PC-3 (cell line): ENCODE results near the gene GLT6D1.

Experiments
- CTCF ChIP-seq: fragments of 300-600 bp; sonication (generic); conservative IDR thresholded peaks from 2 replicates; pipeline ENCODE4 v1.5.1; 2017; ENCODE audit warnings: antibody characterized with exemption, low read depth, mild to moderate bottlenecking, low read length
- EZH2phosphoT487 ChIP-seq: fragments of 300-600 bp; sonication (generic); IDR thresholded peaks from 2 replicates; pipeline ENCODE4 v1.6.1; 2018; ENCODE audit warnings: mild to moderate bottlenecking, antibody characterized with exemption, low read length, borderline replicate concordance

DNA sequence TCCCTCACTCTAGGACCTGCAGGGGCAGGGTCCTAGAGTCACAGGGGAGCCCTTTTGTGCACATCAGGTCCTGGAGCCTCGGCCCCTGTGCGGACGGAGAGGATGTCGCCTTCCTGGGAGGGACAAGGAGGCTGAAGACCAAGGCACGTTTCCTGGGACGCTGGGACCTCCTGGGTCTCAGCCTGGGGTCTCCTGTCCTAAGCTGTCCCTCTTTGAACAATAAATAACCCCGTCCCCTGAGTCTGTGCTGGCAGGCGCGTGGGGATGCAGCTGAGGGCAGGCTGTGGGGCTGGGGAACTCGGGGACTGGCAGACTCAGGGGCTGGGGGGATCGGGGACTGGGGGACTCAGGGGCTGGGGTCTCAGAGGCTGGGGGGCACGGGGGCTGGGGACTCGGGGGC is 46.7 kb downstream of the GLT6D1 start:
- no peak for TF ChIP-seq CTCF
- no peak for TF ChIP-seq EZH2phosphoT487
